HFFc6 (cell line): ENCODE data around the gene ZNF740. TPM values are rescaled to one million over a fixed set of nuclear protein-coding genes. Genes with fewer than 3 reads are reported as not detected.

Experiments used
- DNase-seq: peaks from one replicate; pipeline ENCODE4 v3.0.0-alpha.2; 2018
- H3K27ac Mint-ChIP-seq: 2 replicates; pipeline ENCODE4 v1.8.0; 2020; ENCODE audit warnings: mild to moderate bottlenecking, mixed read lengths
- H3K27me3 Mint-ChIP-seq: 2 replicates; pipeline ENCODE4 v1.8.0; 2021; ENCODE audit warnings: mild to moderate bottlenecking, moderate library complexity, mixed read lengths; ENCODE audit not compliant: insufficient read depth
- H3K36me3 Mint-ChIP-seq: 2 replicates; pipeline ENCODE4 v1.8.0; 2021; ENCODE audit warnings: low read depth, mixed read lengths
- H3K4me1 Mint-ChIP-seq: 2 replicates; pipeline ENCODE4 v1.8.0; 2020; ENCODE audit warnings: low read depth, mixed read lengths
- H3K4me3 Mint-ChIP-seq: 2 replicates; pipeline ENCODE4 v1.8.0; 2020; ENCODE audit warnings: mild to moderate bottlenecking, moderate library complexity, mixed read lengths
- H3K9me3 Mint-ChIP-seq: 2 replicates; pipeline ENCODE4 v1.8.0; 2020; ENCODE audit warnings: mild to moderate bottlenecking, mixed read lengths
- total RNA-seq, 6 experiments: library from RNA; stranded (reverse); fragmentation: NEBNext Ultra II Directional; extraction: Animal tissue kit (Norgen Biotek cat#: 25700); gene quantifications; 2 replicates in 1 of 6; 3 replicates in 5 of 6; pipeline ENCODE4 v1.2.3, GENCODE V29; 2021
- TF ChIP-seq, protein P1 (sequence below): fragments of 200-600 bp; sonication (generic); IDR thresholded peaks from 2 replicates; pipeline ENCODE4 v1.5.0; 2021; ENCODE audit warnings: antibody characterized with exemption, mild to moderate bottlenecking

Gene ZNF740
- total RNA-seq, 6 experiments from 2014 or later = 17.3 to 25.7 (median 19.3) TPM

DNA sequence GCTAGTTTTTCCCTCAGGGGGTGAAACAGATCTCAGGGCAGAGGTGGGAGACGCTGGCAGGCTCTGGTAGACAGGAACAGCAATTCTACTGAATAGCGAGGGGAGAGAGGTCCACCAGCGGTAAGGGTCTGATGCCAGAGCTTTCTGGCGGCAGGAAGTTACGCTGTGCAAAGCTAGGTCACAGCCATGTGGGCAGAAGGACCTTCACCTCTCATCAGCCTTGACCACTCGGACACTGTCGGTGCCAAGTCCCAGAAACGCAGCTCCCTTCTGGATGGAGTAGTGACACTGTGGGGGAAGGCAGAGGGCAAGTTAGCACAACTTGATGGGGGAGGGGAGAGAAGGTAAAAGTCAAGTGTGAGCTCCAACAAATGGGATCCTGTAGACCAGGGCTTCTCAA is 10.3 kb upstream of the ZNF740 start:
- Mint-ChIP-seq H3K27ac (no peak overlapping the region), H3K4me1 (peaks cover 53% of the 10 kb centered on the region), H3K9me3 (no peaks in the 10 kb centered on the region)

DNA sequence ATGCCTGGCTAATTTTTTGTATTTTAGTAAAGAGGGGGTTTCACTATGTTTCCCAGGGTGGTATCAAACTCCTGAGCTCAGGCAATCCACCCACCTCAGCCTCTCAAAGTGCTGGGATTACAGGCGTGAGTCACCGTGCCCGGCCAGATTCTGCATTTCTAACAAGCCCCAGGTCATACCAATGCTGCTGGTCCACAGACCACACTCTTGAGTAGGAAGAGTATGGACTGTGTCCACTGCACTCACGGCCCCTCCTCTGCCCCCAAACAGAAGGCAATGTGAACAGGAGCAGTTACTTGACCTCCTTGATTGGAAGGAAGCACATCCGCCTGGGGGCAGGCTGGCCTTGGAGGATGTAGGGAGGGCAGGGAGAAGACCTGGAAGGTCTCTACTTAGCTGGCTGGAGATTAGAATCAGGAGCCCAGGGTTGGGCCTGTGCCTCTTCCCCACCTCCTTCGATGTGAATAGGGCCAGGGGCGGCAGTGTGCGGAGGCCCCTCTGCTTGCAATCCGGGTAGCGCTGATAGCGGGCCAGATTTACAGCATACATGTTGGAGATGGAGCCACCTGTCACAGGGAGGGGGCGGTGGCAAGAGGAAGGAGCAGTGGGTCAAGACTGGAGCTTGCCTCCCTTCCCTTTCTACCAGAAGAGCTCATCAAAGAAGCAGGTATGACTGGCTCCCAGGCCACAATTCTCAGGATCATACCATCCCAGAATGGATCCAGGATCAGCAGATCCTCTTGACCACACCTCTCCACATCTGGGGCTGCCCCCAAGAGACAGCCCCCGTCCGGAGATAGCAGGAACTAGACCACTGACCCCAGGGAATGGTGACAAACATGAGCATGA is 9.4 kb upstream of the ZNF740 start:
- peak overlapping the region; percentile 72 for H3K27ac Mint-ChIP-seq
- H3K36me3 Mint-ChIP-seq = peaks cover 6% of the 10 kb centered on the region
- H3K27me3 Mint-ChIP-seq = no peaks in the 10 kb centered on the region; the same call in 1 of the 2 replicates
- H3K9me3 Mint-ChIP-seq = no peaks in the 10 kb centered on the region
- no peak for DNase-seq
- TF ChIP-seq, protein P1, sequence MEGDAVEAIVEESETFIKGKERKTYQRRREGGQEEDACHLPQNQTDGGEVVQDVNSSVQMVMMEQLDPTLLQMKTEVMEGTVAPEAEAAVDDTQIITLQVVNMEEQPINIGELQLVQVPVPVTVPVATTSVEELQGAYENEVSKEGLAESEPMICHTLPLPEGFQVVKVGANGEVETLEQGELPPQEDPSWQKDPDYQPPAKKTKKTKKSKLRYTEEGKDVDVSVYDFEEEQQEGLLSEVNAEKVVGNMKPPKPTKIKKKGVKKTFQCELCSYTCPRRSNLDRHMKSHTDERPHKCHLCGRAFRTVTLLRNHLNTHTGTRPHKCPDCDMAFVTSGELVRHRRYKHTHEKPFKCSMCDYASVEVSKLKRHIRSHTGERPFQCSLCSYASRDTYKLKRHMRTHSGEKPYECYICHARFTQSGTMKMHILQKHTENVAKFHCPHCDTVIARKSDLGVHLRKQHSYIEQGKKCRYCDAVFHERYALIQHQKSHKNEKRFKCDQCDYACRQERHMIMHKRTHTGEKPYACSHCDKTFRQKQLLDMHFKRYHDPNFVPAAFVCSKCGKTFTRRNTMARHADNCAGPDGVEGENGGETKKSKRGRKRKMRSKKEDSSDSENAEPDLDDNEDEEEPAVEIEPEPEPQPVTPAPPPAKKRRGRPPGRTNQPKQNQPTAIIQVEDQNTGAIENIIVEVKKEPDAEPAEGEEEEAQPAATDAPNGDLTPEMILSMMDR = no peak
- no peak overlapping the region for H3K4me3 Mint-ChIP-seq
- peaks cover 61% of the 10 kb centered on the region for H3K4me1 Mint-ChIP-seq

More for the DNA sequence above, 10.3 kb upstream of the ZNF740 start:
- DNase-seq = no peak
- Mint-ChIP-seq H3K27me3 (no peaks in the 10 kb centered on the region; the same call in 1 of the 2 replicates), H3K4me3 (no peak overlapping the region), H3K36me3 (peaks cover 6% of the 10 kb centered on the region)
- TF ChIP-seq, protein P1 = no peak

GRCh38 chr12:53171725-53172329 is 8.7 kb upstream of the ZNF740 start:
- Mint-ChIP-seq H3K36me3 (peaks cover 6% of the 10 kb centered on the region), H3K27ac (peak overlapping the region; percentile 72), H3K27me3 (no peaks in the 10 kb centered on the region; the same call in 1 of the 2 replicates), H3K9me3 (no peaks in the 10 kb centered on the region), H3K4me3 (peak overlapping the region; percentile 30; the same call in 1 of the 2 replicates), H3K4me1 (peaks cover 56% of the 10 kb centered on the region)
- no peak for DNase-seq
- TF ChIP-seq, protein P1 = no peak

DNA sequence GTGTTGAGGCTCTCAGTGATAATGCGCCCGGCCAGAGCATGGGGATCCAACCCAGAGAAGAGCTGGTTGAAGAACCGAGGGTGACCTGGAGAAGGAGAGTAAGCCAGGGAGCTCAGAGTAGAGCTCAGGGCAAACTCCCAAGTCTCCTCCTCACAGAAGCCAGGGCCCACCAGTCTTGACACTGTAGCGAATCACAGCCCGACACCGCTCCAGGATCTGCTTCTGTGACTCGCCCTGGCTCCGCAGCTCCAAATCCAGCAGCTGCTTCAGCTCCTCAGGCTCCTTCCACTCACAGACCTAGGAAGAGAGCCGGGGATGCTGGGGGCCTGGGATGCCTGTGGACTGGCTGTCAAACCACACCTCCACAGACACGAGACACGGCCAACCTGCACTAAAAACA is 8.2 kb upstream of the ZNF740 start:
- Mint-ChIP-seq H3K4me1 (peaks cover 51% of the 10 kb centered on the region), H3K4me3 (peak overlapping the region; percentile 45; the same call in 1 of the 2 replicates), H3K36me3 (peaks cover 6% of the 10 kb centered on the region), H3K27ac (peak overlapping the region; percentile 88), H3K27me3 (no peaks in the 10 kb centered on the region; the same call in 1 of the 2 replicates), H3K9me3 (no peaks in the 10 kb centered on the region)
- DNase-seq = peak; percentile 61
- TF ChIP-seq, protein P1 = no peak

GRCh38 chr12:53173085-53173715 is 7.3 kb upstream of the ZNF740 start:
- H3K36me3 Mint-ChIP-seq = peaks cover 6% of the 10 kb centered on the region
- peaks cover 49% of the 10 kb centered on the region for H3K4me1 Mint-ChIP-seq
- H3K9me3 Mint-ChIP-seq = no peaks in the 10 kb centered on the region
- no peaks in the 10 kb centered on the region; the same call in 1 of the 2 replicates for H3K27me3 Mint-ChIP-seq
- peak overlapping the region; percentile 88 for H3K27ac Mint-ChIP-seq
- TF ChIP-seq, protein P1 = no peak
- peak overlapping the region; percentile 30 for H3K4me3 Mint-ChIP-seq
- DNase-seq = peak; percentile 64
